ENCODE measurements around the gene TNFRSF25.
A peak's percentile ranks its signal among the peaks of the same experiment; 100 is the strongest.

TNFRSF25 gene

DNA sequence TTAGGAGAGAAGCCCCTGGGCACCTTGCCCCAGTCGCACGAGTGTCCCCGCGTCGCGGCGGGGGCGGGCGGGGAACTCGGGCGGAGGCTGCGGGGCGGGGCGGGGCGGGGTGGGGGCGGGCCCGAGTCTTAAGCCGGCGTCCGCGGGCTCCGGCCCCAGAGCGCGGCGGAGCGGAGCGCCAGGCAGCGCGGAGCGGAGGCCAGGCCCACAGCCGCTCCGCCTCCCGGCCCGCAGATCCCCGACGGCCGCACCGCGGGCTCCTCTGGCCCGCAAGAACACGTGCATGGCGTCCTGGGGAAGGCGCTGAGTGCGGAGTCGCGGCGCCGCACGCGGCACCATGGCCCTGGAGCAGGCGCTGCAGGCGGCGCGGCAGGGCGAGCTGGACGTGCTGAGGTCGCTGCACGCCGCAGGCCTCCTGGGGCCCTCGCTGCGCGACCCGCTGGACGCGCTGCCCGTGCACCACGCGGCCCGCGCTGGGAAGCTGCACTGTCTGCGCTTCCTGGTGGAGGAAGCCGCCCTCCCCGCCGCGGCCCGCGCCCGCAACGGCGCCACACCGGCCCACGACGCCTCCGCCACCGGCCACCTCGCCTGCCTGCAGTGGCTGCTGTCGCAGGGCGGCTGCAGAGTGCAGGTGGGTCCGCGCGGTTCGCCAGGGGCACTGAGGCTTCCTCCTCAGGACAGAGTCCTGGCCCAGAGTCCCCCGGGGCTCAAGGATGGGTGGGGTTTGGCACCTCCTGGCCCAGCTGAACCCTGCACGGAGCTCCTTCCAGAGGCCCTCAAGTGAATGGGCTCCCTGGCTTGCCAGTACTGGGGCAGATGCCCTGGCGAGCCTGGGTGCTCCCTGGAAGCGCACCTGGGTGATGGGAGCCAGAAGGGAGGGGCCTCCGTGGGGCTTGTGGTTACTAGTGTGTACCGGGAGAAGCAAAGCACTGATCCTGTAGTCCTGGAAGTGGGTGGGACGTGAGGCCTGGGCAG is 41.1 kb downstream of the TNFRSF25 start, which contains the start of gene ESPN:
TSS of gene ESPN (plus strand) at position 158 of the 975 bp plus-strand sequence. CDS start at position 338, 180 bp downstream.
- H2BK15ac ChIP-seq (replicated peaks; ENCODE audit: low read depth), result no peak within 1 kb of the TSS
- no peak within 1 kb of the TSS for H3K18ac ChIP-seq (ENCODE audit: low read length)
- H3K79me1 ChIP-seq (ENCODE audit: low read length), result no peaks in the 10 kb centered on the region
- H3K79me2 ChIP-seq (ENCODE audit: control insufficient read depth, insufficient read depth, low read length), result no peaks in the 10 kb centered on the region
- no peak within 1 kb of the TSS for H3K56ac ChIP-seq (ENCODE audit: low read length)
- H2BK120ac ChIP-seq (ENCODE audit: low read depth, low read length), result no peak within 1 kb of the TSS
- no peak within 1 kb of the TSS for H3K4me2 ChIP-seq (ENCODE audit: low read length)
- no CpG with 5 or more reads among the region's 99 CpGs for WGBS (ENCODE audit: extremely low coverage, insufficient coverage, low lambda C conversion rate)
- H3K27me3 ChIP-seq (ENCODE audit: insufficient read depth, low read length, poor library complexity), result peaks cover 42% of the 10 kb centered on the region
- DNase-seq, result no peak
- H2AK5ac ChIP-seq (ENCODE audit: low read length), result no peak within 1 kb of the TSS
- no peak within 1 kb of the TSS for H3K9ac ChIP-seq (ENCODE audit: low read length)
- H2BK5ac ChIP-seq (ENCODE audit: low read length), result no peak within 1 kb of the TSS
- H3K36me3 ChIP-seq (ENCODE audit: control insufficient read depth, insufficient read depth, low read length), result no peaks in the 10 kb centered on the region
- no peak within 1 kb of the TSS for H3K4me3 ChIP-seq (ENCODE audit: low read length)
- H3K23ac ChIP-seq (ENCODE audit: low read length), result peak within 1 kb of the TSS; percentile 66
- H4K8ac ChIP-seq (ENCODE audit: low read depth, low read length), result no peak within 1 kb of the TSS
- H3K4ac ChIP-seq (ENCODE audit: low read depth, low read length), result no peak within 1 kb of the TSS
- H3K27ac ChIP-seq (ENCODE audit: low read depth, low read length), result no peak within 1 kb of the TSS
- no peak within 1 kb of the TSS for H4K5ac ChIP-seq (ENCODE audit: low read length)
- no peaks in the 10 kb centered on the region for H3K4me1 ChIP-seq (ENCODE audit: control insufficient read depth, low read depth, low read length)

DNA sequence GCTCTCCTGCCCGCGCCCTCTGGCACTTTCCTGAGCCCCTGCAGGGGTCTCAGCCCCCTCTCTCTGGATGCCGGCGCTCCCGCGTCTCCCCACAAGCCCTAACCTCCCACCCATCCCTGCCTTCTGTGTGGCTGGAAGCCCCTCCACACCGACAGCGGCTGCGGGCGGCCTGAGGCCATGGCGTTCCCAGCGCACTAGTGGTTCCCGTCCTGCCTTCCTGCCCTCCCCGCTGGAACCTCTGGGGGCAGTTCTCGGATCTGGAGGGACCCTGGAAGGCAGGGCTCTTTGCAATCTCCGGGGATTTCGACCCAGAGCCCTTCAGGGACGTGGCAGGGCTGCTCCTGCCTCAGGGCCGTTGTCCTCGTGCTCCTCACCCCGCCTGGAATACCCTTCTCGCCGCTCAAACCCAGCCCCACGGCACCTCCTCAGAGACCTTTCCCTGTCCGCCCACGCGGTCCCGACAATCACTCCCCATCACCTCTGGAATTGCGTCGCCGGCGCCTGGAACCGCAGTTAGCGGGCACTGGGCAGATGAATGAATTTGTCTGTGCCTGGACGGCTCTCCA is 41.9 kb downstream of the TNFRSF25 start:
- Histone ChIP-seq H3K4me1 (ENCODE audit: control insufficient read depth, low read depth, low read length) (no peaks in the 10 kb centered on the region), H3K4me2 (ENCODE audit: low read length) (no peak overlapping the region), H4K5ac (ENCODE audit: low read length) (no peak overlapping the region), H2BK5ac (ENCODE audit: low read length) (no peak overlapping the region), H2AK5ac (ENCODE audit: low read length) (no peak overlapping the region), H3K79me2 (ENCODE audit: control insufficient read depth, insufficient read depth, low read length) (no peaks in the 10 kb centered on the region), H3K36me3 (ENCODE audit: control insufficient read depth, insufficient read depth, low read length) (no peaks in the 10 kb centered on the region), H3K23ac (ENCODE audit: low read length) (no peak overlapping the region), H3K27me3 (ENCODE audit: insufficient read depth, low read length, poor library complexity) (peaks cover 44% of the 10 kb centered on the region), H2BK15ac (replicated peaks; ENCODE audit: low read depth) (no peak overlapping the region), H3K27ac (ENCODE audit: low read depth, low read length) (no peak overlapping the region), H3K4ac (ENCODE audit: low read depth, low read length) (no peak overlapping the region), H3K18ac (ENCODE audit: low read length) (no peak overlapping the region), H3K56ac (ENCODE audit: low read length) (no peak overlapping the region), H2BK120ac (ENCODE audit: low read depth, low read length) (no peak overlapping the region), H3K4me3 (ENCODE audit: low read length) (no peak overlapping the region), H3K9ac (ENCODE audit: low read length) (no peak overlapping the region), H4K8ac (ENCODE audit: low read depth, low read length) (no peak overlapping the region), H3K79me1 (ENCODE audit: low read length) (no peaks in the 10 kb centered on the region)
- no CpG with 5 or more reads among the region's 35 CpGs for WGBS (ENCODE audit: extremely low coverage, insufficient coverage, low lambda C conversion rate)
- DNase-seq, result no peak

GRCh38 chr1:6423321-6423999 is 42.5 kb downstream of the TNFRSF25 start:
- H3K27me3 ChIP-seq (ENCODE audit: insufficient read depth, low read length, poor library complexity), result peaks cover 51% of the 10 kb centered on the region
- no peak overlapping the region for H3K4me3 ChIP-seq (ENCODE audit: low read length)
- no peak overlapping the region for H2BK15ac ChIP-seq (replicated peaks; ENCODE audit: low read depth)
- no peak overlapping the region for H2BK5ac ChIP-seq (ENCODE audit: low read length)
- no peak overlapping the region for H3K27ac ChIP-seq (ENCODE audit: low read depth, low read length)
- H3K9ac ChIP-seq (ENCODE audit: low read length), result no peak overlapping the region
- no peak overlapping the region for H3K56ac ChIP-seq (ENCODE audit: low read length)
- H3K79me2 ChIP-seq (ENCODE audit: control insufficient read depth, insufficient read depth, low read length), result no peaks in the 10 kb centered on the region
- H4K5ac ChIP-seq (ENCODE audit: low read length), result no peak overlapping the region
- no peak overlapping the region for H4K8ac ChIP-seq (ENCODE audit: low read depth, low read length)
- no CpG with 5 or more reads among the region's 24 CpGs for WGBS (ENCODE audit: extremely low coverage, insufficient coverage, low lambda C conversion rate)
- no peaks in the 10 kb centered on the region for H3K79me1 ChIP-seq (ENCODE audit: low read length)
- no peak overlapping the region for H2BK120ac ChIP-seq (ENCODE audit: low read depth, low read length)
- no peak overlapping the region for H3K4ac ChIP-seq (ENCODE audit: low read depth, low read length)
- H3K18ac ChIP-seq (ENCODE audit: low read length), result no peak overlapping the region
- H3K4me1 ChIP-seq (ENCODE audit: control insufficient read depth, low read depth, low read length), result no peaks in the 10 kb centered on the region
- no peak overlapping the region for H3K4me2 ChIP-seq (ENCODE audit: low read length)
- H2AK5ac ChIP-seq (ENCODE audit: low read length), result no peak overlapping the region
- H3K36me3 ChIP-seq (ENCODE audit: control insufficient read depth, insufficient read depth, low read length), result no peaks in the 10 kb centered on the region
- DNase-seq, result peak; percentile 77
- H3K23ac ChIP-seq (ENCODE audit: low read length), result no peak overlapping the region

- H2AK5ac ChIP-seq (ENCODE audit: low read length), result no peak overlapping the region
- H2BK120ac ChIP-seq (ENCODE audit: low read depth, low read length), result no peak overlapping the region
- H3K4me3 ChIP-seq (ENCODE audit: low read length), result no peak overlapping the region
- H2BK15ac ChIP-seq (replicated peaks; ENCODE audit: low read depth), result no peak overlapping the region
- no peak overlapping the region for H4K8ac ChIP-seq (ENCODE audit: low read depth, low read length)
- peaks cover 63% of the 10 kb centered on the region for H3K27me3 ChIP-seq (ENCODE audit: insufficient read depth, low read length, poor library complexity)
- no peaks in the 10 kb centered on the region for H3K79me2 ChIP-seq (ENCODE audit: control insufficient read depth, insufficient read depth, low read length)
- no peak overlapping the region for H3K56ac ChIP-seq (ENCODE audit: low read length)
- no peak for DNase-seq
- no peak overlapping the region for H3K4me2 ChIP-seq (ENCODE audit: low read length)
- no peak overlapping the region for H3K18ac ChIP-seq (ENCODE audit: low read length)
- H3K4me1 ChIP-seq (ENCODE audit: control insufficient read depth, low read depth, low read length), result no peaks in the 10 kb centered on the region
- no peaks in the 10 kb centered on the region for H3K36me3 ChIP-seq (ENCODE audit: control insufficient read depth, insufficient read depth, low read length)
- no peaks in the 10 kb centered on the region for H3K79me1 ChIP-seq (ENCODE audit: low read length)
- H2BK5ac ChIP-seq (ENCODE audit: low read length), result no peak overlapping the region
- H3K27ac ChIP-seq (ENCODE audit: low read depth, low read length), result no peak overlapping the region
- H4K5ac ChIP-seq (ENCODE audit: low read length), result no peak overlapping the region
- H3K9ac ChIP-seq (ENCODE audit: low read length), result no peak overlapping the region
- no CpG with 5 or more reads among the region's 4 CpGs for WGBS (ENCODE audit: extremely low coverage, insufficient coverage, low lambda C conversion rate)
- no peak overlapping the region for H3K23ac ChIP-seq (ENCODE audit: low read length)
- H3K4ac ChIP-seq (ENCODE audit: low read depth, low read length), result no peak overlapping the region
Measured at GRCh38 chr1:6421266-6421665, 44.7 kb downstream of the TNFRSF25 start.

GRCh38 chr1:6420454-6421042 is 45.4 kb downstream of the TNFRSF25 start:
- Histone ChIP-seq H3K79me1 (ENCODE audit: low read length) (no peaks in the 10 kb centered on the region), H3K56ac (ENCODE audit: low read length) (peak overlapping the region; percentile 64), H2BK120ac (ENCODE audit: low read depth, low read length) (no peak overlapping the region), H3K79me2 (ENCODE audit: control insufficient read depth, insufficient read depth, low read length) (no peaks in the 10 kb centered on the region), H2BK15ac (replicated peaks; ENCODE audit: low read depth) (no peak overlapping the region), H3K18ac (ENCODE audit: low read length) (no peak overlapping the region), H3K27ac (ENCODE audit: low read depth, low read length) (no peak overlapping the region), H2AK5ac (ENCODE audit: low read length) (no peak overlapping the region), H3K4me2 (ENCODE audit: low read length) (peak overlapping the region; percentile 52), H4K8ac (ENCODE audit: low read depth, low read length) (no peak overlapping the region), H2BK5ac (ENCODE audit: low read length) (no peak overlapping the region), H3K4me1 (ENCODE audit: control insufficient read depth, low read depth, low read length) (no peaks in the 10 kb centered on the region), H3K4me3 (ENCODE audit: low read length) (no peak overlapping the region), H3K23ac (ENCODE audit: low read length) (peak overlapping the region; percentile 66), H4K5ac (ENCODE audit: low read length) (no peak overlapping the region), H3K27me3 (ENCODE audit: insufficient read depth, low read length, poor library complexity) (peaks cover 60% of the 10 kb centered on the region), H3K4ac (ENCODE audit: low read depth, low read length) (no peak overlapping the region), H3K9ac (ENCODE audit: low read length) (no peak overlapping the region), H3K36me3 (ENCODE audit: control insufficient read depth, insufficient read depth, low read length) (no peaks in the 10 kb centered on the region)
- no peak for DNase-seq
- WGBS (ENCODE audit: extremely low coverage, insufficient coverage, low lambda C conversion rate), result no CpG with 5 or more reads among the region's 44 CpGs

All from mesendoderm (in vitro differentiated cells).